Measurements from ENCODE around the gene DDX53.

The DDX53 gene

DNA sequence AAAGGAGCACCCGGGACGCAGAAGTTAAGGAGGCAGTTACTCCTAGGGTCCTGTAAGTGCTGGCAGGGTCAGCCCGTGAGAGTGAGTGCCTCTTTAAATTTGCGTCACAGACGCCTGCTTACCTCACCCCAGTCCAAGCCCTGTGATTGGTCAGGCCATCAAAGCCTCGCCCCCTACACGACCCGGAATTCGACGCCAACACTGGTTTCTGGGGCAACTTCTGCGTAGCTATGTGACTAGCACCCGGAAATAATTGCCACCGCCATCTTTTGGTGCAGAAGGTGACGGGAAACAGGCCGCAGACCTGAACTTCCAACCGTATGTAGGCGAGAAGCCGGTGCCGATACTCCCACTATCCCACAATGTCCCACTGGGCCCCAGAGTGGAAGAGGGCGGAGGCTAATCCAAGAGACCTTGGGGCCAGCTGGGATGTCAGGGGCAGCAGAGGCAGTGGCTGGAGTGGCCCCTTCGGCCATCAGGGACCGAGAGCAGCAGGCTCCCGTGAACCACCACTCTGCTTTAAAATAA lies at the start of gene DDX53:
Gene DDX53, plus strand, starts transcription at position 265 of the 528 bp plus-strand sequence. Its CDS starts 98 bp downstream, at position 363.
- DNase-seq (ENCODE audit: low read depth), result no peak

DNA sequence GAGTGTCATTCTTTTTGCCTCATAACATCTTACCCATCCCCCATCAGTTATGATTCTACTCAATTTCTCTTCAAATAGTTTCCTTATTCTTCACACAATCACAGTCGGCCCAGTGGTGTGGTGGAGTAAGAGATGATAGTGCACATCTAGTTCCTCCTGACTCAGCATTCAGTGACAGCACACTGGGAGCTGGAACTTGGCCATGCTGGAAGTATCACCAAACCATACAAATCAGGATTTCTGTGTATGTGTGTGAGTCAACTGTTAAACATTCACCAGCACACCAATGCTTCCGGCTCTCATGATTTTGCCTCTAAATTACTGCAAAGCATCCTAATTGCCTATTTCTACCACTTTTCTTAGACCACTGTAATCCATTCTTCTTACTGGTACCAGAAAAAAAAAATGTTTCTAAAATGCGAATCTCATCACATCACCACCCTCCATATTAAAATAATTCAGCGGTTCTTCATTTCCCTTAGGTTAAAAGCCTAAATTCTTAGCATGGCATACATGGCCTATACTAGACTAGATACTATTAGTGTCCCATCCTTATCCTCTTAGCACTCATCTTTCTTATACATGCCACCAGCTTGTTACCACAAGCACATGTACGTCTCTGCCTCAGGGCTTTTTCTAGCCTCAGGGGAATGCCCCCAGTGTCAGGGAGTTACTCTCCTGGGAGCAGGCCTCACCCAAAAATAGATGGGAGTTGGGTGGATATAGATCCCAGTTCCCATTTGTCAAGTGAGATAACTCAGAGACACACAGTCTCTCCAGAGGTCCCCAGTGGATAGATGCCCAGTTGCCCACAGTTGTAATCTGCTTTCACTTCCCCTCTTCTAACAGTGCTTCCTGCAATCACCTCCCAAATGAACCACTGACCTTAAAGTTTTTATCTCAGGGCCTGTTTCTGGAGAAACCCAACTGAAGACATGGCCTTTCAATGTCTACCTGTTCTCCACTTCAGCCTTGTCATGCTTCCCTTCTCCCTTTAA lies 49.2 kb upstream of the DDX53 start:
- DNase-seq (ENCODE audit: low read depth), result peak; percentile 92

DNA sequence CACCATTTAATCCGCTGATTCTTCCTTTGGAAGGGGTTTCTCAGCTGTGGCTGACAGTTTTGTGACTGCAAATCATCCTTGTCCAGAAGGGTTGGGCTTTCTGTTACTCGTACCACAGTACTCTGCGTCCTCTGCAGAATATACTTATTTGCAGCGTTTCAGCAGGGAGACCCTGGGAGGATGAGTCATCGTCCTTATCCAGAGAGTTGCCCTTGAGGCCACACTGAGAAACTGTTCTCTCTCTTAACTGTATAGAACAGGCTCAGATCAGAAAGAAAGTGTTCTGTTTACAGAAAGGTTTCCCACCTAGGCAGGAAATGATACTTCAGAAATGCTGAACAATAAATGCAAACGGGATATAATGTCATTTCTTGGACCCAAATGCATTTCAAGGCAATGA lies 47.8 kb upstream of the DDX53 start:
- peak; percentile 62 for DNase-seq (ENCODE audit: low read depth)

DNA sequence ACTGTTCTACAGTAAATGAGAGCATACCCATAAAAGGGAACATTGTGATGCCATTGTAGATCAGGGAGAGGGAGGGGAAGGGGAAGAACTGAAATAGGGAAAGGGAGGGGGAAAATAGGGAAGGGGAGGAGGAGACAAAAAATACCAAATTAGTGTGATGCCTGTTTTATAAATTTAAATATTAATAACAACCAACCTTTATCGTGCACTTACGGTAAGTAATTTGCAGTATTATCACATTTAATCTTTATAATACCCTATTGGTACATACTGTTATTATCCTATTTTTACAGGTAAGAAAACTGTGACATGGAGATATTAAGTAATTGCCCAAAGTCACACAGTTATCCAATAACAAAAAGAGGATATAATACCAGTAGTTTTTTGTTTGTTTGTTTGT lies 41.5 kb upstream of the DDX53 start:
- DNase-seq (ENCODE audit: low read depth), result no peak

DNA sequence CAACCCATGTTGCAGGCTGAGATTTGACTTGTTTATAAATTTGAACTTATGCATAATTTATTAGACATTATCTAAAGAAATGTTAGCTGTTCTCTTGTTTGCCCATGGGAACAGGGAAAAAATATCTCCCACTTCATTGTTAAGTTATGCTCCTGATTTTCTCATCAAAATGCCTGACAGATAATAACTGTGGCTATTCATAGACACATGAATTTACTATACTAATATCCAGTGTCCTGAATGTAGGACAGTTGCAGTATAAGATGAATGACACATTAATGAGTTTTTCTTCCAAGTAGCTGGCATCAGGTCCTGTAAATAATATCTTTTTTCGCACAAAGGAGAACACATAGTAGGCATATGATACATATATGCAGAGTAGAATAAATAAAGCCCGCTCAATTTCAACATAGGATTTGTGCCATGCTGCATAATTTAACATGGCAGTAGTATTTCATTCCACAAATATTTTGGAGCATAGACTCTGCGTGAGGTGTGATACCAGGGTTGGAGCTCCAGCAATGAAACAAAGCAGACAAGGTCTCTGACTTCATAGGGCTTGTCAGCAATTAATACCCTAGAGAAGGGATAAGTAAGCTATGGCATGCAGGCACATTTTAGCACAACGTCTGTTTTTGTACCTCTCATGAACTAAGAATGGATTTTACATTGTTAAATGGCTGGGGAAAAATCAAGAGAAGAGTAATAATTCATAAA lies 40.4 kb upstream of the DDX53 start:
- no peak for DNase-seq (ENCODE audit: low read depth)

DNA sequence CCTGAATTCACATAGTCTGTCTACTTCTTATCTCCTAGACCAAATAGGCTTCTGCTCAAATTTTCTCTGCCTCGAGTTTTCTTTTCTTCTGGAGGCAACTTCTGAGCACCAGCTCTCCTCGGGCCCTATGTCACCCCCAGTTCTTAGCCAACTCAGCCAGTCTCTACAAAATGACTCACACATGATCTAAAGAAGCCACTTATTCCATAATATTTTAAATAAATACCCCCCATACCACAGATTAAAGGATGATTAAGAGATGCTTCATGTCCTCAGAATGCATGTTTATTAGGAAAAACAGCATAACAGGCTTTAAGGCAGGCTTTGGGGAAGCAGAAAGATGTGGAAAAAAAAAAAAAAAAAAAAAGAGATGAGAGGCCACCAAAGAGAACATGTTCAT lies 36.6 kb upstream of the DDX53 start:
- DNase-seq (ENCODE audit: low read depth), result peak; percentile 41

DNA sequence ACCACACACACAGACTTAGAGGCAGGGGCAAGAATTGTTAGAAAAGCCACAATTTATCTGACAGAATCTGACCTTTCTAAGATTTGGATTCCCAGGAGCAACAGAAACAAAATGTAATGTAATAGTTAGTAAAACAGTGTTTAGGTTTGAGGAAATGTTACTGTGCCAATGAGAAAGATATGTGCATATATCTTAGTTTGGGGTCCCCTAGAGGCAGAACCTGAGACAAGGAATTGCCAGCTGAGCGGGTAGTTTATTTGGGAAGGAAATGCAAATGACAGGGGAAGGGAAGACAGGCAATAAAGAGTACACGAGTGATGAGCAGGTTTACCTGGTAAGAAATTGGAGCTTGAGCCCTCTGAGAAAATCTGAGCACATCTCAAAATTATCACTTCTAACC lies 31.3 kb upstream of the DDX53 start:
- no peak for DNase-seq (ENCODE audit: low read depth)

DNA sequence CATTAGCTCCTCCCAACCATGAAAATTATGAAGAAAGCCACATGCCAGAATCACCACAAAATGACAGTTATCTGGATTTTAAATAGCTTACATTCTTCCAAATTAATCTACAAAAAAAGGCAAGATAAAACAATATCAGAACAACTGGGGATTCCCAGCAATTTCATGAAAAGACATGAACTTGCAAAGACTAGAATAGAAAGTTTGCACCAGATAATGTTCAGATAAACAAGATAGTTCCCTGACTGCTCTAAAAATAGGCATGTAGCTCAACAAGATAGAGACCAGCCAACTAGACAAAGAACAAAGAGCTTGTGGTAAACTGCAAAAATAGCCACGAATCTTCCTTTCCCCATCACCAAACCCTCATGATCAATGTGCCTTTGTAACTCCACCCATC lies 30.3 kb upstream of the DDX53 start:
- peak; percentile 40 for DNase-seq (ENCODE audit: low read depth)

DNA sequence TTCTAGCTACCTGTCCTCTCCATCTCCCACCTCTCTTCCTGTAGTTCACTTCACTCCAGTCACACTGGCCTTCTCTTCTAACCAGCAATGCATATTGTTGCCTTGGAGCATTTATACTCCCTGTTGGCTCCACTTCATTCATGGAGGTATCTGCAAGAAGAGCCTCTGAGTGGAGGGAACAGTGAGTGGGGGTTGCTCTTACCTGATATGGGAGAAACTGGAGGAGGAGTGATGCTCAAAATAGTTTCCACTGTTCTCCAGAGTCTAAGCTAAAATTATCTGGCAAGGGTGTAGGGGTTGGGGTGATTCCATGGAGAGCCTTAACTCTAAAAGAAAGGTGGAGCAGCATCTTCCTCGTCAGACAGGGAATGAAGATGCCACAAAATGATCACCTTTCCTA lies 28.9 kb upstream of the DDX53 start:
- DNase-seq (ENCODE audit: low read depth), result no peak

DNA sequence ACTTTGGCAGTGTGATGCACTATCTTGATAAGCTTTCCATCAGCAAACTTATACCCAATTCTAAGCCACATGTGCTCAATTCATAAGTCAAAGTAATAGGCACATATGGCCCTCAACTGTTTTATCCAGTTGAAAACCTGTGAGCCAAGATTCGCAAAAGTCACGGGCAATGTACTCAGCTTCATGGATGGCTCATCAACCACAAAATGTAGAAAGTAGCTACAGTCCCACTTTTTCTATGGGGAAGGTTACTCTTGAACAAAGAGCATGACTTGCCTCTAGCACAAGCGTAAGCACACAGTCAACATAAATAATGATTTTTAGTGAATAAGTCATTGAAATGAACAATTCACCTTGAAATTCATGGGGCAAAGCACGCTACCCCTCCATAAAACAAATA lies 25.1 kb upstream of the DDX53 start:
- no peak for DNase-seq (ENCODE audit: low read depth)

DNA sequence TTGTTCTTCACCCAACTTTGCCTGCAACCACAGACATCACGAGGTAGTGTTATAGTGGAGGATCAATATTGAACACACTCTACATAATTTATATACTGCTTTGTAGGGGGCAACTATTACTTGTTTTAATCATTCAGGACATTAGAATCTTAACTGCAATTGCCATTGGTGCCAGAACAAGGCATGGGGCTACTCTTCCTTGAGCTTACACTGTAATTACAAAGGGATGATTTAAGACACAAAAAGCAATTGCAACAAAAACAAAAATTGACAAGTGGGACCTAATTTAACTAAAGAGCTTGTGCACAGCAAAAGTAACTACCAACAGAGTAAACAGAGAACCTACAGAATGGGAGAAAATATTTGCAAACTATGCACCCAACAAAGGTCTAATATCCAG lies 24.0 kb upstream of the DDX53 start:
- DNase-seq (ENCODE audit: low read depth), result no peak

DNA sequence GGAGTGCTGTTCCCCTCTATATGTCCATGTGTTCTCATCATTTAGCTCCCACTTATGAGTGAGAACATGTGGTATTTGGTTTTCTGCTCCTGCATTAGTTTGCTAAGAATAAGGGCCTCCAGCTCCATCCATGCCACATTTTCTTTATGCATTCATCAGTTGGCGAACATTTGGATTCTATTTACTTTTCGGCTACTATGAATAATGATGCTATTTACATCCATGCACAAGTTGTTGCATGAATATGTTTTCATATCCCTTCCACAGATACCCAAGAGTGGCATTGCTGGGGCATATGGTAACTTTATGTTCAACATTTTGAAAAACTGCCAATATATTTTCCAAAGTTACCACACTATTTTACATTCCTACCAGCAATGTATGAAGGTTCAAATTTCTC lies 13.8 kb upstream of the DDX53 start:
- no peak for DNase-seq (ENCODE audit: low read depth)

DNA sequence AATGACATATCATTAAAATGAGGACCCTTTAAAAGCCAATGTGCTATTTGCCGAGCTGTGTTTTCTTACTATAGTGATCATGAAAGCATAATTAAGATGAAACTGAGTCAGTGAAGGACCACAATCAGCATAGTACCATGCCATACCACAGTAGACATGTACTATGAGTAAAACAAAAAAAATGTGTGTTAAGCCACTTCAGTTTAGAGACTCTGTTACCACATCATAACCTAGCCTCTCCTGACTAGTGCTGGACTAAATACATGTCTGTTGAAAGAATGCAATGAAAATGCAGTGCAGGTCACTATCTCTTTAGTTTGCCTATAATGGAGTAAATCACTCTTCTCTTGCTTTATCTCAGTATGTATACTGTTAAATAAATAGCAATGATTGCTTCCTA lies 12.3 kb upstream of the DDX53 start:
- DNase-seq (ENCODE audit: low read depth), result peak; percentile 58

DNA sequence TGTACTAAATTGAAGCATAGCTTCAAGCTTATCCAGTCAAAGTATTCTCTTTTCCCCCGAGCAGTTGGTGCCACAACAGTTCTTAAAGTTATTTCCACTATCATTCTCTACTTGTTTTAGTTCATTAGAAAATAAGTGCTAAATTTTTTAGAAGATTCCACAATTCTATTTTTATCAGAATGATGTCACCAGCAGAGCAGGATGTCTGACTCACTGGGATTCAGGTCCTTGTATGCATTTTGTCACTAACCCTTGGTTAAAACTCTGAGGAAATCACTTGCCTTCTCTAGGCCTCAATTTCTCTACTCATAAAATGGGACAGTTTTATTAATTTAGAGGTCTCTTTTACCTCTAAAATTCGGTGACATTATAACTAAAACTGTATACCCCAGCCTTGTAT lies 3.4 kb downstream of the DDX53 start:
- DNase-seq (ENCODE audit: low read depth), result peak; percentile 35

DNA sequence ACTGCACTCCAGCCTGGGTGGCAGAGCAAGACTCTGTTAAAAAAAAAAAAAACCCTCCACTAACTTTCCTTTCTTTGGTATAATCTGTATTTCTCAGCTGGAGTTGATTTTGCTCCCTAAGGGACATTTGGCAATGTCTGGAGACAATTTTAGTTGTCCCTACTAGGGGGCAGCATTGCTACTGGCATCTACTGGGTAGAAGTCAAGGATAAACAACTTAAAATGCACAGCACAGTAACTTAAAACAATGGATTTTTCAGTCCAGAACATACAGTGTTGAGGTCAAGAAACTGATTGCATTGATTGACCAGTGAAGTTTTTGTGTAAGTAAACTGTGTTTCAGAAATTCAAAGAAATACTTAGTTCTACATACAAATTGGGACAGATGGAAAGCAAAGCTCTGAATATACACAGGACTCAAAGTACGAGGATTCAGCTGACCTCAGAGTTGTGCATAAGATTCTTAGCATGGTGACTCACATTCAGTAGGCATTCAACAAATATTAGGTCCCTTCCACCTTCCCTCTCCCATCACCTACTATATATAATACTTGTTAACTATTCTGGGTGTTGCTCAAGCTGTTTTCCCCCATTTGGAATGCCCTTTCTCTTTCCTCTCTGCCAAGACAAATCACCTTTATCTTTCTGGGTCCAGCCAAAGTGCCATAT lies 8.8 kb downstream of the DDX53 start:
- DNase-seq (ENCODE audit: low read depth), result peak; percentile 55

DNA sequence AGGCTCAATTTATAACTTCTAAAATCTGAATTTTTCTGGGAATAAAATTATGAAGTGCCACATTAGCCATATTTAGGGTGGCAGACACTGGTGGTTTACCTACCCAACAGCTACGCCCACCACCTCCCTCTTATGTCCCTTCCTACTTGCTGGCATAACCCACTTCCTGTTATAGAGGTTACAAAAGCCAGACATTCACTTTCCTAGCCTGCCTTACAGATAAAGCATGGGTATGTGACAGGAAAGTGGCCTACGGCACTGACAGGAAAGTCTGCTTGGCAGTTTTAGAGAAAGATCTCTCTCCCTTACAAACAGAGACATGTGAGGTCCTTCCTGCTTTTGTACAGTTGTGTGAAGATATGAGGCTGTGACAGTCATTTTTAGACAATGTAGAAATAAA lies 12.4 kb downstream of the DDX53 start:
- no peak for DNase-seq (ENCODE audit: low read depth)

DNA sequence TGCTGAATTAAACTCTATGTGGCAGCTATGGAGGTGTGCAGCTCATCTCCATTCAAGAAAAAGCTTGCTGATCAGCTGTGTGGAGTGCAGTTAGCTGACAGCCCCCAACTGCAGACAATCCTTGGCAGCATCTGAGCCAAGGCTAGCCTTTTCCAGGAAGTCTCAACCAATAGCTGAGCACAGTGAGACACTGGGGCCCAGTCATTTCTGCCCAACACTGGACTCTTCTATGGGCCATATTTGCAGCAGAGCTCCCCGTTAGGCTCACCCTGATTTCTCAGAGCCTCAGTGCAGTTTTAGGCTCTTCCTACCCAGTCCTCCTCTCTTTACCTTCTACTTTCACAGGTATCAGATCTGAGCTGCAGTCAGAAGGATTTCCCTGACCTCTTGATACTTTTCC lies 12.9 kb downstream of the DDX53 start:
- no peak for DNase-seq (ENCODE audit: low read depth)

DNA sequence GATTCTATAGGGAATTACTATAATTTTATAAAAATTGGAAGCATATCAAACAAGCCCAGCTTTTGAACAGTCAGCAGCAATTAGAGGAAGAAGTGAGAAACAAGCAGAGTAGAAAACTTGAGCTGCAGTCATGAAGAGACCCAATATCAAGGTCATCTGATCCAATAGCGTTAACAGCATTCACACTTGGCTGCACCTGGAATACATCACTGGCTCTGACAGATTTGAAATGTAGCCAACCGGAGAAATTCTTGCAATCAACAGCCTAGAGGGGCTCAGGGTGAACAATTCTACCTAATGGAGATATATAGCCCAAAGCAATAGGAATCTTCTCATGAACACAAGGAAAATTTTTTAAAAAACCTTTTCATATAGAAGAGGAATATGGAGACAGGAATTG lies 13.6 kb downstream of the DDX53 start:
- DNase-seq (ENCODE audit: low read depth), result no peak

DNA sequence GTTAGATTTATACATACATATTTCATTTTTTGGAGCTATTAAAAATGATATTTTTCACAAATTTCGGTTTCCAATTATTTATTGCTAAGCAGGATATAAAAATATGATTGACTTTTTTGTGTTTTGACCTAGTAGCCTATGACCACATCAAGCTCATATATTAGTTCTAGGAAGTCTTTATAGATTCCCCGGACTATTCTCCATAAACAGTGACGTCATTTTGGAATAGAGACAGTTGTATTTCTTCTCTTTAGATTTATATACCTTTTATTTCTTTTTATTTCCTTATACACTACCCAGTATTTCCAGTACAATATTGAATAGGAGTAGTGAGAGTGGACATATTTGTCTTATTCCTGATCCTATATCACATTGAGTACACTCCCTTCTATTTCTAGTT lies 31.8 kb downstream of the DDX53 start:
- DNase-seq (ENCODE audit: low read depth), result no peak

DNA sequence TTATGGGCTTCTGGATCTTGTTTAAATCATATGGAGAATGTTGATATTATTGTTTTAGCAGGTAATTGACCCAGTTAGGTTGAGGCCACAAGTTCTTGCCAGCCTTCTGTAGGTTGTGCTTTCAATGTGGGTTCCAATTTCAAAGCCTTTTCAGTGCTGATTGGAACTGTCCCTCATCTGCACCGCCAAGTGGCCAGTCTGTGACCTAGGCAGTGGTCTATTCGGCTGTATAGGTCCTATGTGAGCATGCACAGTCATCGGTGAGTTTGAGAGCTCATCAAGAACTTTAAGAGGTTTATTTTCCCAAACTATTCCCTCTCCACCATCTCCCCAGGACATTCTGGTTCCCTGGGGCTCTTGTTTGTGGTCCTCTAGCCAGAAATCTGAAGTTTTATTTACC lies 35.7 kb downstream of the DDX53 start:
- DNase-seq (ENCODE audit: low read depth), result no peak

DNA sequence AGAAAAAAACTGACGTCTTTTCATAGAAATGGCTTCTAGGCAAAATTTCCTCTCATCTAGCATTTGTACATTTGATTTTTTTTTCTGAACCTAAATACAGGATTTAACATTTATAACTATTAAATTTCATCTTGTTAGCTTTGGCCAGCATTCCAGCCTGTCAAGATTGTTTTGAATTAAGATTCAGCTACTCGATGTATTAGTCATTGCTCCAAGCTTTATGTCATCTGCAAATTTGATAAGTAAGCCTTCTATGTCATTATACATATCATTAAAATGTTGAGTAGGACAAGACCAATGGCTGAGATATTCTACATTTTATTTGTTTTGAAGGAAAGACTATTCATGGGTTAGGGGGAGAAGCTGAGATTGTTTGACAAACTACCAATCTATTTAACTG lies 46.7 kb downstream of the DDX53 start:
- DNase-seq (ENCODE audit: low read depth), result peak; percentile 14

DNA sequence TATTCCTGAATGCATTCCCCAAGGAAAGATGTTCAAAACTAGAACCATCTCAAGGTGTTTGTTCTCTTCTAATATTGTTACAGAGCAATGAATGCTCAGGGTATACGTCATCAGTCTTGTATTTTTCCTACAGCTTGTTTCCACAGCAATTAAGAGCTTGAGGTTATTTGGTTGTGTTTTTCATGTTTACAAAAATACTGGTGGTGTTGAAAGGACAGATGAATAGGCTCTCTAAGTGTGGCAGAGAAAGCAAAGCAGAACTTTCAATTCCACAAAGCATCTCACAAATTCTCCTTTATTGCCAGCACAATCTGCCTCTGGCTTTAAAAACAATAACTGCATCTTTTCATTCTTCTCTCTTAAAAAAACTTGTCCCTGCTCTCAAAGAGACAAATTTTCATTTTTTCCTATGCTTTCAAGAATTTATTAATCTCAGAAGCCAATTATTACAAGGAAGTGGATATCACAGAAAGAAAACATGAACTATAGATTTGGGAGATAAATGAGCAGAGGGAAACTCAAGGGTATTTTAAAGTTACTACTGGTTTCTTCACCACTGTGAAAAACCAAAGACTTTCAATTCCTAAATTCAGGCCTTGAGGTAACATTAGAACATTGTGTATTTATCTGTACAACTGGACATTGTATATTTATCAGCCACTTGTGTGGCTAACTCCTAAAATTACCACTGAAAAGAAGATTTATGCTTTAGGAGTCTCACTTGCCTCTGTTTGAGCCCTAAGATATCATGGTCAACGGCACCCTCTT lies 49.2 kb downstream of the DDX53 start:
- DNase-seq (ENCODE audit: low read depth), result no peak

All from iris pigment epithelial cell (primary cell).